Left hindlimb (tissue), 1 donor: ENCODE data around the gene CYLC2.

Experiments
- DNase-seq: peaks from one replicate; pipeline ENCODE4 v3.0.0-alpha.2; 2018

Gene CYLC2

GRCh38 chr9:102995033-102995432, at the start of gene CYLC2:
TSS of gene CYLC2 (plus strand) at chr9:102995333. CDS start at chr9:102995381, 48 bp downstream.
- DNase-seq = no peak

GRCh38 chr9:102950346-102950745, 44.8 kb upstream of the CYLC2 start:
- no peak for DNase-seq

GRCh38 chr9:102966999-102967398, 28.1 kb upstream of the CYLC2 start:
- DNase-seq = no peak

- no peak for DNase-seq
Observed at GRCh38 chr9:102967979-102968378, 27.2 kb upstream of the CYLC2 start.

- DNase-seq = no peak
Observed at GRCh38 chr9:102972780-102973179, 22.4 kb upstream of the CYLC2 start.

- DNase-seq = no peak
Observed at GRCh38 chr9:102974530-102974929, 20.6 kb upstream of the CYLC2 start.

GRCh38 chr9:102975251-102975650, 19.9 kb upstream of the CYLC2 start:
- no peak for DNase-seq

GRCh38 chr9:102985162-102985895, 9.8 kb upstream of the CYLC2 start:
- no peak for DNase-seq

GRCh38 chr9:102986425-102986824, 8.7 kb upstream of the CYLC2 start:
- DNase-seq = no peak

GRCh38 chr9:103003689-103004088, 8.6 kb downstream of the CYLC2 start:
- no peak for DNase-seq

- DNase-seq = no peak
Observed at GRCh38 chr9:103014242-103014641, 19.1 kb downstream of the CYLC2 start.

GRCh38 chr9:103025796-103026195, 30.7 kb downstream of the CYLC2 start:
- DNase-seq = no peak

- no peak for DNase-seq
Observed at GRCh38 chr9:103037508-103038477, 42.7 kb downstream of the CYLC2 start.

- DNase-seq = no peak
Observed at GRCh38 chr9:103041961-103042360, 46.8 kb downstream of the CYLC2 start.
